Heart left ventricle (tissue), 13 donors: ENCODE data around the gene PPP1R37.

Experiments
- CTCF ChIP-seq, 12 donors: fragments of 200-600 bp; sonication (generic) in 4 of 12; IDR thresholded peaks; one replicate each; pipeline versions ENCODE4 v1.5.0 to v1.8.0; 2018 to 2022; ENCODE audit warnings: antibody characterized with exemption in 12 of 12, mild to moderate bottlenecking in 5 of 12
- POLR2A ChIP-seq, 2 donors: fragments of 450-650 bp; IDR thresholded peaks; one replicate each; pipeline ENCODE4 v1.6.1; 2017; ENCODE audit warnings: antibody characterized with exemption in 2 of 2, mild to moderate bottlenecking in 2 of 2, moderate library complexity in 2 of 2
- donor health status: ischemic (EF 13 %, LVEDD 7.1; RV severe dilation, severe dysfunction).
- donor health status: DM: no; HTN: yes; CAD: no.
- donor health status: DM: no; HTN: no; CAD: no.
- donor health status: ischemic (EF 25% LVEDD 6.9; RV normal size, moderate dysfunction).
- donor health status: ischemic (EF 25% LVEDD 5.7; RV mildly dilated, moderate dysfunction).
- donor health status: ischemic (EF 35%, LVEDD 5.7; RV mildly dilated, moderate dysfunction).
- donor health status: nonischemic (EF 11% LVEDD 7.7; RV severe dilation, severe dysfunction).
- donor health status: DM: yes; HTN: yes; CAD: no.
- donor health status: PGD.
- donor health status: ischemic (EF 29% LVEDD 5.4; RV normal size, mild dysfunction).
- donor health status: nonischemic (EF 23%, LVEDD 6.1; RV moderate dilation, normal function).

- TF ChIP-seq CTCF (IDR thresholded peaks at IDR 0.05) (no peak), POLR2A (IDR thresholded peaks at IDR 0.05) (no peak)
Measured at GRCh38 chr19:45135176-45135885, 42.4 kb downstream of the PPP1R37 start.
